Non-pigmented ciliary epithelial cell (primary cell): ENCODE results near the gene SOX14.

Experiments used
- DNase-seq: peaks from one replicate; pipeline ENCODE4 v3.0.0-alpha.2; 2010; ENCODE audit warnings: low read depth

Gene SOX14

GRCh38 chr3:137764001-137764433, at the start of gene SOX14:
SOX14 (plus strand) TSS chr3:137764315; CDS start chr3:137764785, 470 bp downstream.
- no peak for DNase-seq

DNA sequence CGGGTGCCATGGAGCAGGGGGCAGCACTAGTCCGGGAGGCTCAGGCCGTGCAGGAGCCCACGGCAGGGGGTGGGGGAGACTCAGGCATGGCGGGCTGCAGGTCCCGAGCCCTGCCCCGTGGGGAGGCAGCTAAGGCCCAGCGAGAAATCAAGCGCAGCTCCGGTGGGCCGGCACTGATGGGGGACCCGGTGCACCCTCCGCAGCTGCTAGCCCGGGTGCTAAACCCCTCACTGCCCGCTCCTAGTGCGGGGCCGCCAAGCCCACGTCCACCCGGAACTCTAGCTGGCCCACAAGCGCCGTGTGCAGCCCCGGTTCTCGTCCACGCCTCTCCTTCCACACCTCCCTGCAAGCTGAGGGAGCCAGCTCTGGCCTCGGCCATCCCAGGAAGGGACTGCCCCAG, 49.6 kb upstream of the SOX14 start:
- DNase-seq, result no peak

GRCh38 chr3:137724240-137724639, 39.9 kb upstream of the SOX14 start:
- no peak for DNase-seq

DNA sequence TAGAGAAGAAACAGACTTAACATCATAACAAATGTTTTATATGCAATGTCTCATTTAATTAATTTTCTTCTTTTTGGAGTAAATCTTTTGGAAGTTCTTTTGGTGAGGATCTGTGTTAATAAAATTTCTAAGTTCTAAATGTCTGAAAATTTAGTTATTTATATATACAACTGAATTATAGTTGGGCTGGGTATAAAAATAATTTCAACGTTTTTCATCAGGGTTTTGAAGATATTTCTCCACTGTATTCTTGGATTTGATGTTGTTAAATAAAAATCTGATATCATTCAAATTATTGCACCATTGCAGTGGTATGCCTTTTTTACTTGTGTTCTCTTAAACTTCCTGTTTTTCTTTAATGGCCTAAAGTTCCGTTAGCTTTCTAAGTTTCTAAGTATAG, 26.9 kb upstream of the SOX14 start:
- no peak for DNase-seq

- no peak for DNase-seq
These were observed 25.4 kb upstream of the SOX14 start for GRCh38 chr3:137738710-137739109.

GRCh38 chr3:137743608-137744007, 20.5 kb upstream of the SOX14 start:
- DNase-seq, result no peak

GRCh38 chr3:137746808-137747207, 17.3 kb upstream of the SOX14 start:
- no peak for DNase-seq

GRCh38 chr3:137759505-137759904, 4.6 kb upstream of the SOX14 start:
- no peak for DNase-seq

- no peak for DNase-seq
These were observed 3.6 kb upstream of the SOX14 start for GRCh38 chr3:137760341-137761098.

DNA sequence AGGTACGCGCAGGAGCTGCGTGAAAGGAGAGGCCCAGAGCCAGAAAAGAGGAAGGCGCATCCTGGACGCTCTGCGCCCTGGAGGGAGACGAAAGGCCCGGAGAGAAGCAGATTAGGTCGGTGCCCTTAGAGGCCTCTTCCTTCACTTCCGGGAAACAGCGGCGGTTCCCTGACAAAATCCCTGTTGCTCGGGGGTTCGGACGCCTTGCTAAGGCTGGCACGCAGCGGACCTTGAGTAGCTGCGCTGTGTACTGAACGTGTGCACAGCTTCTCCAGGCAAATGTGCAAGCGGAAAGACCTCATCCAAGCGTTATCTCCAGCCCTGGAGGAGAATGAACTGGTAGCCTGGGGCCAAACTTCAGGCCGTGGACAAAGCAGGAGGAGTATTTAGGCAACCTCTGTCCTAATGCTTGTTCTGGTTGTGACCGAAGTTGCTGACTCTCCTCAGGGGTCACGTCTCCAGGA, 3.0 kb upstream of the SOX14 start:
- DNase-seq, result no peak

GRCh38 chr3:137761563-137762503, 2.3 kb upstream of the SOX14 start:
- DNase-seq, result no peak

DNA sequence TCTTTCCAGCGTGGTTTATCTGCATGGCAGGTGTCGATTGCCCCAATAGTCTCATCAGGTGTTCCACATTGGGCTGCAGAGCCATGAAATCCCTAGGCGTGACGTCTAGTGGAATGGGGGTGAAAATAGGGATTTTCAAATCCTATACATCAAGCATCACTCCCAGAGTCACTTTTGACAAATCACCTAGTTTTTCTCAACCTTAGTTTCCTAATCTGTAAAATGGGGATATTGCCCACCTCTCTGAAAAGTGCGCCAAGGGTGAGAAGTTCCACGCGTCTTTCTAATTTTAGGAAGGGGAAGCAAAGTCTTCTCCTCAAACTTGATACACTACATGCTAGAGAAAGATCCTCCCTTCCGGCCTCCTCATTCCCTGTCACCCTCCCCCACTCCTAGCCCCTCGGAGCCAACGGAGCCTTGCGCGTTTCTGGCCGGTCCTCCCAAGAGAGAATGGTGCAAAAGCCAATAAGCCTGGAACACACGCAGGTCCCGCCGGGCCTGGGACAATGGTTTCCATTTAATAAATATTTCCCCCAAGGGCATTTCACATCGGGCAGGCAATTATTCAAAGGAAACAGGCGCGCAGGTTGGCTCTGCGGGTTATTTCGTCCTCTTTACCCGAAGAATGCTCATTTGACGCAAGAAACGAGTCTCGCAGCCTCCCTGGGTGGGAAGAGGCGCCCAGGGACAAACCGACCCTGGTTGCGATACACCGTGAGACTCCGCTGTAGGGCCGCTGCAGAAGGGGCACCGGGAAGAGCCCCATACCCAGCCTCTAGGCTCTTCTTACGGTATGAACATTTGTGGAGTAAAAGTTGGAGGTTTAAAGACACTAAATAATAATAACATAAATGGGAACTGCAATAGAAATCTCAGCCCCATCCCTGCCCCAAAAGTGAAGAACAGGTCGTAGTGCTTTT, 1.2 kb upstream of the SOX14 start:
- DNase-seq, result no peak

DNA sequence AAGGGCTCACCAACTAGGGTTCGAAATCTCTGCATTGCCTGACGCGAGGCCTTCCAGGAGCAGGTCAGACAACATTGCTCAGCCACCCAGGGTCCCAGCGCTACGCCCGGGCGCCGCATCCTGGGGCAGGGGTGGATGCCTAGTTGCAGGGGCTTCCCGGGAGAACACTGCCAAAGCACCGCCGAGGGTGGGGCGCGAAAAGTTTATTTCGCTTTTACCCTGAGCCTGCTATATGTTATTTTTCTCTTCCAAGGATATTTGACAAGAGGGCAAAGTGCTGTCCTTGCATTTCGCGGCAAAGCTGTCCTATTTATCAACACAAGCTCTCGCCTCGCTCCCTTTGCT, 549 bp upstream of the SOX14 start:
- DNase-seq, result no peak

- no peak for DNase-seq
These were observed 621 bp downstream of the SOX14 start for GRCh38 chr3:137764563-137765309.

GRCh38 chr3:137765310-137766033, 1.4 kb downstream of the SOX14 start:
- no peak for DNase-seq

DNA sequence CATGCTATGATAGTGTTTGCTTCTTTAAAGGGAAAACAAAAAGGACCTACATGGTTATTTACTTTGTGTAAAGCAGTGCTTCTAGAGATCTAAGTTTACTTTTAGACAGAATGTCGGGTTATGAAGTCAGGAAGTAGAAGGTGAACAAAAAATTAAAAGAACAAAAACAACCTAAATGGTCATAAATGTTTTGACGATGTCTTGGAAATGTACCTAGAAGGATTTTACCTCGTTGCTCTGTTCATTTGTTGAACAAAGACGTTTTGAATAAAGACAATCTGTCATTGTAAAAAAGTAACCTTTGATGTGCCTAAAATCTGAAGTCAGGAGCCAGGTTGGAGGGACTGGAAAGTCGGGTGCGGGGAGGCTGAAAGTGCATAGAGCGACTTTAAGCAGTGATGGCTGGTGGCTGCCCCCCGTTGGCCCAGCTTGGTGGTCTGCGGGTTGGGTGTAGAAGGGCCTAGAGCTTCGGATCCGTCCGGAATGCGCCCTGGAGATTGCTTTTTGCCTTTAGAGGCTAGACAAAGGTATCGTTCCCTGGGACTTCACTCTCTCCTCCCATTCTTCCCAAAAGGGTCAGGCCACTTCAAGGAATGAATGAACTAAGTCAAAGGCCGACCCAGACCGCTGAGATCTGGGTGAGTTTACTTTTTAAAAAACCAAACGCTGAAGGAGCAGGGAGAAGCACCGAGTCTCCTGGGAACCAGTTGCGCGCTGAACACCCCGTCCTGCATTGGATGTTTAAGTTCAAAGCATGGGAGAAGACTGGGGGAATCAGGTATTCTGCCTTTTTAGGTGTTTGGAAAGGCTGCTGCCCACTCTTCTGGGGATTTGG, 2.1 kb downstream of the SOX14 start:
- no peak for DNase-seq

DNA sequence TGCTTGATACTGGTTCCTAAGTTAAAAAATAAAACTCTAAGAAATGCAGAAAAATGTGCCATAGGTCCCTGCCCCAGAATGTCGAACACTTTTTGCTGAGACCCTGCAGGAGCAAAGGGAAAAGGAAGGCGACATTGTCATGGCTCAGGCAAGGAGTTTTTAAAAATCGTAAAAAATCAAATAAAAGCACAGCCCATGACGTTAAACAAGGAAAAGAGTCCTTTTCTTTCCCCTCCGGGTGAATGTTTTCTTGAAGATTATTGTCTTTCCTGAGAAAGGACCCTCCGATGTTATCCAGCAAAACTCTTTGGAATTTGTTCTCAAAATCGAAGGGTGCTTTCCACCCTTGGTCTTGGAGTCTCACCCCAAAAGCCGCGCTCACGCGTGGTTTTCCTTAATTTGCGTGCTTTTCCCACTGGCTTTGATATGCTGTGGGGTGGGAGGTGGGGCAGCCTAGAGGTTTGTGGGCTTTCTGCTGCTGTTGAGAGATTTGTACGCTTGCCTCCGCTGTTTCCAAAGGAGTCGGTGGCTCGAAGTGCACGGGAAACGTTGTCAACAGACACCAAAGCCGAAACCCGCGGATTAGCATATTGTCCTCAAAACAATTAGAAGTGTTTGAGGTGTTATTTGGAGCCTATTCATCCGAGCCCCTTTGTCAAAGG, 2.9 kb downstream of the SOX14 start:
- no peak for DNase-seq

DNA sequence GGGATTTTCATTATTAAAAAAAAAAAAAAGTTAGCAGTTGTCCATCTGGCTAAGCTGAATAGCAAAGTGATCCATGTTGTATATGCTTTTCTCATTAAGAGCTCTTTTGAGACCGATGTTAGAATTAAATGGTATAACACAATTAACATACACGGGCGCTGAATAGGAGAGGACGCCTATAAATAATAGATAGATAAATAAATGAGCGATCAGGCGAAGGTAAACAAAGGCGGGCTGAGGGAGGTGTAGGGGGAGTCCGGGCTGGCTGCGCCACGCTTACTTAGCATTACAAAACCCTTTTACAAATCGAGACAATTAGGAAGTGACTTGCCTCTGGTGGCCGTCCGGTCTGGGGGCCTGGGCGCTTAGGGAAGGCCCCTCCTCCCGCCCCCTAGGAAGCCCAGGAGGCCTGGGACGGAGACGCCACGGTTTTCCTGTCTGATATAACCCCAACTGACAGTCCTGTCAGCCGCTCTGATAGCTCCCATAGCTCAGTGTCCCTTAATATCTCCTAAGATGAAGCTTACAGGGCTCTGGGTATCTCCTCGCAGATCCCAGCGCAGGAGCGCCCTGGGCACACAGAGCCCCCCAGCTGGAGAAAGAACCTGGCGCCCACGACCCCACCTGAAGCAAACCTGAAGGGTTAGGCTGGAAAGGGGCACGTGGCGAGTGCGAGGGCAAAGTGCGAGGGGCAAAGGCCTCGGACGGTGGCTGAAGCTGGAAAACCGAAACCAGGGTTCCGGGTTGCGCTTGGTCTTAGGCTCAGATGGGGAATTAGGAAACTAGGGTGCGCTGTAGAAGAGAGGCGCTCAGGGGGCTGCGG, 3.6 kb downstream of the SOX14 start:
- no peak for DNase-seq
